Inflammatory macrophage treated with lipopolysaccharide for 4 hours (primary cell): ENCODE results near the gene COLEC11.

Source experiments
- DNase-seq: peaks from one replicate; pipeline ENCODE4 v3.0.0-alpha.2; 2020

COLEC11 gene

GRCh38 chr2:3641181-3641580 lies 46.3 kb downstream of the COLEC11 start:
- no peak for DNase-seq

- DNase-seq: no peak
Measured at GRCh38 chr2:3641841-3642421, 47.0 kb downstream of the COLEC11 start.

GRCh38 chr2:3642521-3643215 lies 47.8 kb downstream of the COLEC11 start:
- no peak for DNase-seq

- DNase-seq: no peak
Measured at GRCh38 chr2:3643371-3644245, 48.7 kb downstream of the COLEC11 start.

GRCh38 chr2:3644246-3644525 lies 49.3 kb downstream of the COLEC11 start:
- no peak for DNase-seq

- no peak for DNase-seq
Measured at GRCh38 chr2:3644891-3645605, 50.1 kb downstream of the COLEC11 start.

GRCh38 chr2:3645745-3646389 lies 51.0 kb downstream of the COLEC11 start:
- no peak for DNase-seq

- no peak for DNase-seq
Measured at GRCh38 chr2:3646446-3646845, 51.5 kb downstream of the COLEC11 start.

- no peak for DNase-seq
Measured at GRCh38 chr2:3647246-3647645, 52.3 kb downstream of the COLEC11 start.

- DNase-seq: no peak
Measured at GRCh38 chr2:3647831-3648651, 53.1 kb downstream of the COLEC11 start.

GRCh38 chr2:3648652-3649177 lies 53.8 kb downstream of the COLEC11 start:
- no peak for DNase-seq

GRCh38 chr2:3649581-3649980 lies 54.7 kb downstream of the COLEC11 start:
- DNase-seq: no peak

GRCh38 chr2:3650140-3650920 lies 55.4 kb downstream of the COLEC11 start:
- no peak for DNase-seq

GRCh38 chr2:3651691-3652648 lies 57.1 kb downstream of the COLEC11 start:
- peak; percentile 67 for DNase-seq

- no peak for DNase-seq
Measured at GRCh38 chr2:3652896-3653625, 58.1 kb downstream of the COLEC11 start.

GRCh38 chr2:3654011-3654410 lies 59.1 kb downstream of the COLEC11 start:
- DNase-seq: no peak

- DNase-seq: no peak
Measured at GRCh38 chr2:3654531-3655225, 59.8 kb downstream of the COLEC11 start.
